Testis (tissue), 3 donors: ENCODE measurements around the gene MTUS2. TPM values are rescaled to one million over a fixed set of nuclear protein-coding genes. Genes with fewer than 3 reads are reported as not detected.

ENCODE experiments used
- DNase-seq: peaks from one replicate; pipeline ENCODE4 v3.0.0-alpha.2; 2019
- H3K27ac ChIP-seq, 2 donors: fragments of 200-600 bp; sonication (generic); one replicate each; pipeline ENCODE4 v1.5.1; 2019
- H3K27me3 ChIP-seq: fragments of 200-600 bp; sonication (generic); one replicate; pipeline ENCODE4 v1.5.1; 2019
- H3K36me3 ChIP-seq: fragments of 200-600 bp; sonication (generic); one replicate; pipeline ENCODE4 v1.5.1; 2017; ENCODE audit warnings: low read depth; ENCODE audit errors: missing control alignments
- H3K4me1 ChIP-seq: fragments of 200-600 bp; sonication (generic); one replicate; pipeline ENCODE4 v1.5.1; 2019
- H3K4me3 ChIP-seq, 2 donors: fragments of 200-600 bp; sonication (generic); one replicate each; pipeline ENCODE4 v1.5.1; 2017 to 2019
- H3K9me3 ChIP-seq: fragments of 200-600 bp; sonication (generic); one replicate; pipeline ENCODE4 v1.5.1; 2017
- POLR2A ChIP-seq: fragments of 450-650 bp; IDR thresholded peaks from one replicate; pipeline ENCODE4 v1.6.1; 2017; ENCODE audit warnings: antibody characterized with exemption, mild to moderate bottlenecking, moderate library complexity
- WGBS, 2 donors: methylation state at CpG; one replicate each; pipeline ENCODE4 v1.1.5; 2018; 5-methylcytosine and 5-hydroxymethylcytosine counted together
- intact Hi-C: fragments of 100-400 bp; cut with DNase I; formaldehyde crosslinking; loops from one replicate; pipeline ENCODE4 v1.15.1; 2023; ENCODE audit warnings: low total_unique reads
- polyA plus RNA-seq: library from polyadenylated mRNA; stranded (reverse); fragments of 350-450 nt; fragmentation: Illumina TruSeq; extraction: RNeasy Lipid Tissue Mini Kit (QIAGEN cat#74804); gene quantifications from one replicate; pipeline ENCODE4 v1.2.3, GENCODE V29; 2014; ENCODE audit warnings: low read depth, low replicate concordance; ENCODE audit not compliant: insufficient read depth
- total RNA-seq, 2 donors: library from RNA; depleted of rRNA; stranded (reverse); fragments of >200 nt; gene quantifications; one replicate each; pipeline ENCODE4 v1.2.3, GENCODE V29; 2016
- TF ChIP-seq, protein P1 (sequence below), 3 experiments: fragments of 450-650 bp in 2 of 3; fragments of 200-600 bp in 1 of 3; sonication (generic) in 1 of 3; IDR thresholded peaks; one replicate each; pipeline ENCODE4 v1.5.1; 2016 to 2019; ENCODE audit warnings: antibody characterized with exemption in 3 of 3, mild to moderate bottlenecking in 2 of 3, moderate library complexity in 1 of 3

Gene MTUS2
- total and polyA plus RNA-seq, 3 donors from 2014 or later, result 2.1 to 9.2 (median 8.3) TPM

DNA sequence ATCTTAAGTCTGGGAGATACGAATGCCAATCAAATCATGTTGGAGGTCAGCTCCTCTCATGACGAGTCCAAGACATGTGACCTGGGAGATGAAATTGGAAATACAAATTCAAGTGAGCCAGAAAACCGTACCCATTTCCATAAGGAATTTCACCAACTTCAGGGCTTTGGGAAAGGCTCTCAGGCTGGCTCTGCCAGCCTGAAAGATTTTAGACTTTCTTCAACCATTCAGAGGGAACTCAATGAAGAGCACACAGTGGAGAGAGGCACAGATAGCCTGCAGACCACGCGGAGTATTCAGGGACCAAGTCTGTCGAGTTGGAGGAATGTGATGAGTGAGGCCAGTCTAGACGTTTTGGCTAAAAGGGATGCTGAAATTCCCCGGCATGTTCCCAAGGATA is 204.6 kb downstream of the MTUS2 start:
- 83 to 85% methylated on average over 8 of the region's 8 CpGs for WGBS, 2 donors
- TF ChIP-seq, protein P1, sequence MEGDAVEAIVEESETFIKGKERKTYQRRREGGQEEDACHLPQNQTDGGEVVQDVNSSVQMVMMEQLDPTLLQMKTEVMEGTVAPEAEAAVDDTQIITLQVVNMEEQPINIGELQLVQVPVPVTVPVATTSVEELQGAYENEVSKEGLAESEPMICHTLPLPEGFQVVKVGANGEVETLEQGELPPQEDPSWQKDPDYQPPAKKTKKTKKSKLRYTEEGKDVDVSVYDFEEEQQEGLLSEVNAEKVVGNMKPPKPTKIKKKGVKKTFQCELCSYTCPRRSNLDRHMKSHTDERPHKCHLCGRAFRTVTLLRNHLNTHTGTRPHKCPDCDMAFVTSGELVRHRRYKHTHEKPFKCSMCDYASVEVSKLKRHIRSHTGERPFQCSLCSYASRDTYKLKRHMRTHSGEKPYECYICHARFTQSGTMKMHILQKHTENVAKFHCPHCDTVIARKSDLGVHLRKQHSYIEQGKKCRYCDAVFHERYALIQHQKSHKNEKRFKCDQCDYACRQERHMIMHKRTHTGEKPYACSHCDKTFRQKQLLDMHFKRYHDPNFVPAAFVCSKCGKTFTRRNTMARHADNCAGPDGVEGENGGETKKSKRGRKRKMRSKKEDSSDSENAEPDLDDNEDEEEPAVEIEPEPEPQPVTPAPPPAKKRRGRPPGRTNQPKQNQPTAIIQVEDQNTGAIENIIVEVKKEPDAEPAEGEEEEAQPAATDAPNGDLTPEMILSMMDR (IDR thresholded peaks at IDR 0.05), result no peak
- no peak for TF ChIP-seq POLR2A
- no peaks in the 10 kb centered on the region for H3K4me1 ChIP-seq
- H3K36me3 ChIP-seq, result no peaks in the 10 kb centered on the region
- H3K27ac ChIP-seq, result no peak overlapping the region
- no peaks in the 10 kb centered on the region for H3K27me3 ChIP-seq
- intact Hi-C loops, result no loop called here
- DNase-seq, result no peak
- no peak overlapping the region for H3K4me3 ChIP-seq
- no peaks in the 10 kb centered on the region for H3K9me3 ChIP-seq

DNA sequence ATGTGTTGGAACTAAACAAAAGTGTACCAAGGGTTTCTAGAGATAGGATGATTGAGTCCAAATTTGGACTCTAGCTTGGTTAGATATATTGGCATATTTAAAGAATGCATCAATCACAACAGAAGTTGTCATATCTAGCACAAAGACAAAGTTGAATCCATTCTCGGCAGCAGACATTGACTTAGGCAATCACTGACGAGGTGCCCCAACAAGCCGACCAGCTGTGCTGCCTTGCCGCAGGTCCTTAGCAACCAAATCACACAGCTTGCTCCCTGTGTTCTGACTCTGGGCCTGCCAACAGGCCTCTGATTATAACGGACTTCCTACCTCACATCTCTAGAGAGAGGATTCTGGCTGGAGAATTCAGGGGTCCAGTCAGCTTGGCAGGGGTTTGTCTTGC is 208.7 kb downstream of the MTUS2 start:
- Histone ChIP-seq H3K4me3 (no peak overlapping the region), H3K9me3 (no peaks in the 10 kb centered on the region), H3K36me3 (no peaks in the 10 kb centered on the region), H3K27ac (no peak overlapping the region), H3K27me3 (no peaks in the 10 kb centered on the region), H3K4me1 (no peaks in the 10 kb centered on the region)
- intact Hi-C loops, result no loop called here
- WGBS, 2 donors, result 83 to 89% methylated on average over 5 of the region's 5 CpGs
- no peak for TF ChIP-seq POLR2A
- no peak for DNase-seq

DNA sequence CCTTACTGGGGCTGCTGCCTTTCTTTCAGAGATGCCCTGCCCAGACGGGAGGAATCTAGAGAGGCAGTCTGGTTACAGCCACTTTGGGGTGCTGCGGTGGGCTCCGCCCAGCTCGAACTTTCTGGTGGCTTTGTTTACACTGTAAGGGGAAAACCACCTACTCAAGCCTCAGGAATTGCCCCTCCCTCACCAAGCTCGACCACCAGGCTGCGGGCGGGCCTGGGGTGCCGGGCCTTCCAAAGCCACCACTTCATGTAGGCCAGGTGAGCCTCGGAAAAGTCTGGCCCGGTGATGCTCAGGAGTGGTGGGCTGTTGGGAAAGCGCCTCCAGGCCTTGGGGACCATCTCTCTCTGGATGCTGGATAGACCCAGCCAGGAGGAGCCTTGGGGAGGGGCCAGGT is 218.6 kb downstream of the MTUS2 start:
- H3K4me1 ChIP-seq, result no peaks in the 10 kb centered on the region
- WGBS, 2 donors, result 89 to 92% methylated on average over 4 to 11 of the region's 11 CpGs
- no peaks in the 10 kb centered on the region for H3K27me3 ChIP-seq
- no peaks in the 10 kb centered on the region for H3K9me3 ChIP-seq
- H3K27ac ChIP-seq, result no peak overlapping the region
- DNase-seq, result no peak
- TF ChIP-seq, protein P1 (IDR thresholded peaks at IDR 0.05), result no peak
- no peak for TF ChIP-seq POLR2A
- no peak overlapping the region for H3K4me3 ChIP-seq
- intact Hi-C loops, result no loop called here
- H3K36me3 ChIP-seq, result no peaks in the 10 kb centered on the region

DNA sequence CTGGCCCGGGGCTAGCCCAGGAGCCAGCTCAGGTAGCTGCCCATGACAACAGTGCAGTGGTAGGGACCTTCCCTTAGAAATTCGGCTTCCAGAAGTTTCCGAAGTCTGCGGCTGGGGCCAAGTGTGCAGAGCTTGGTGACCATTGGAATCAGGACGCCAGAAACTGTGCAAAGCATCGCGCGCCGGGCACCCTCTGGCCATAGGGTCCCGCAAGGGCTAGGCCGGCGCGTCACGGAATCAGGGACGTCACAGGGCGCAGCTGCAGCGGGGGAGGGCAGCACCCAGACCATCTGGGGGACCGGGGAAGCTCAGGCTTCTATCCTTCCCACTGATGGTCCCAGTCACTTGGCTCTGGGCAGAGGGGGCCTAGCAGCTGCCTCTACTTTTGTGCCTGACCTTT is 219.1 kb downstream of the MTUS2 start:
- H3K36me3 ChIP-seq, result no peaks in the 10 kb centered on the region
- TF ChIP-seq, protein P1 (IDR thresholded peaks at IDR 0.05), result no peak
- no peak for TF ChIP-seq POLR2A
- H3K27ac ChIP-seq, result no peak overlapping the region
- WGBS, 2 donors, result 70 to 98% methylated on average over 8 to 11 of the region's 18 CpGs
- DNase-seq, result no peak
- no peaks in the 10 kb centered on the region for H3K9me3 ChIP-seq
- no peaks in the 10 kb centered on the region for H3K4me1 ChIP-seq
- intact Hi-C loops, result no loop called here
- no peaks in the 10 kb centered on the region for H3K27me3 ChIP-seq
- H3K4me3 ChIP-seq, result no peak overlapping the region

DNA sequence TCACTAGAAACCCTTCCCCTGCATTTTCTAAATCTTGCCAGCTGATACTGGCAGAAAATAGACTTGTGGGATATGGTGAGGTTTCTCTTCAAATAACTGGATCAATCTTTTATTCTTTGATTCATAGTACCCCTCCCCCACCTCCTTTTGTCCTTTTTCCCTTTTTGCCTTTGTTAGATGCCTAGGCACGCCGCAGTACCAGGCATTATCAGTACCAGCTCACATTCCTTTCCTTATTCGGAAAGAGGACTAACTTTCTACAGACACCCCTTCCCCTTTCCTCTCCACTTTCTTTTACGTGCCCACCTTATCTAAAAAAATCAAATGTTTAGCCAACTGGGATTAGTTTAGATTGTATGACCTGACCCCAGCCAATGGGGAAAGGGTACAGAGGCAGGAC is 226.4 kb downstream of the MTUS2 start:
- no peak overlapping the region for H3K4me3 ChIP-seq
- intact Hi-C loops, result no loop called here

More for the DNA sequence above, 226.4 kb downstream of the MTUS2 start:
- WGBS, 2 donors, result 29 to 30% methylated on average over 4 of the region's 4 CpGs
- TF ChIP-seq, protein P1 (IDR thresholded peaks at IDR 0.05), result no peak
- TF ChIP-seq POLR2A, result no peak
- no peaks in the 10 kb centered on the region for H3K4me1 ChIP-seq
- DNase-seq, result no peak
- H3K27ac ChIP-seq, result no peak overlapping the region
- H3K9me3 ChIP-seq, result no peaks in the 10 kb centered on the region
- no peaks in the 10 kb centered on the region for H3K36me3 ChIP-seq
- H3K27me3 ChIP-seq, result no peaks in the 10 kb centered on the region
